ENCODE measurements around the gene ARX. TPM values are rescaled to one million over a fixed set of nuclear protein-coding genes. Genes with fewer than 3 reads are reported as not detected.

The ARX gene
- total RNA-seq, 1 experiment from 2014 or later, result 0.24 TPM

DNA sequence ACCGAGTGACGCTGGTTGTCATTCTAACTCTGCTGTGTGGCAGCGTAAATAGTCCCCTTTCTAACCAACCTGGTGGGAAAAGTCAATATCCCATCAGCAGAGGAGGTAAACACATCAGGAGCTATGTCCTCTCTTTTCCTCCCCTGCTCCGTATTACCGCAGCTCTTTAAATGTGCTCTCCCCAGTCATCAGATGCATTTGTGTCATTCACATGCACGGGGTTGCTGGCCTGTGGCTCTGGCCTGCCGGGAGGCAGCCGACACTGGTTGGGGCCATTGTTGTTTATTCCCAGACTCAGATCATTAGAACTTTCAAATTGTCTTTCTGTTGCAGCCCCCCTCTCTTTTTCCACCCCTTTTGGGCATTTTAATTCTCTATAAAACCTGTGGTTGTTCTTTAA, 21.9 kb downstream of the ARX start:
- WGBS (ENCODE audit: extremely low coverage, insufficient read length, low lambda C conversion rate), result no CpG with 5 or more reads among the region's 8 CpGs
- Histone ChIP-seq H2BK12ac (ENCODE audit: insufficient read length, low read depth, low read length) (no peak overlapping the region), H2BK15ac (ENCODE audit: low read depth, low read length) (no peak overlapping the region), H4K91ac (ENCODE audit: insufficient read length, low read depth, low read length) (no peak overlapping the region), H2AK5ac (ENCODE audit: insufficient read length, low read length) (no peak overlapping the region), H3K4me1 (ENCODE audit: insufficient read depth, low read length) (peaks cover 8% of the 10 kb centered on the region; the same call in 1 of the 2 replicates), H4K8ac (replicated peaks; ENCODE audit: insufficient read length, low read depth, low read length) (no peak overlapping the region), H3K14ac (ENCODE audit: insufficient read depth, low read length) (no peak overlapping the region), H2AFZ (ENCODE audit: low read length) (no peak overlapping the region), H3K79me2 (ENCODE audit: insufficient read depth, low read length) (no peaks in the 10 kb centered on the region), H3K27ac (ENCODE audit: insufficient read length, low read depth, low read length) (no peak overlapping the region), H2BK20ac (ENCODE audit: low read depth, low read length, poor library complexity, severe bottlenecking) (no peak overlapping the region), H3K18ac (ENCODE audit: insufficient read length, low read depth, low read length) (no peak overlapping the region), H3K4me2 (ENCODE audit: insufficient read depth, insufficient read length, low read length) (no peak overlapping the region), H3T11ph (ENCODE audit: low read length) (no peak overlapping the region), H2BK120ac (ENCODE audit: low read depth, low read length, poor library complexity, severe bottlenecking) (no peak overlapping the region), H4K5ac (ENCODE audit: insufficient read length, low read depth, low read length) (no peak overlapping the region), H3K9me3 (ENCODE audit: control insufficient read depth, low read depth, low read length) (no peaks in the 10 kb centered on the region), H3K23ac (ENCODE audit: insufficient read length, low read depth, low read length) (no peak overlapping the region), H3K27me3 (ENCODE audit: insufficient read depth, low read length) (no peaks in the 10 kb centered on the region; the same call in 1 of the 2 replicates), H3K56ac (ENCODE audit: insufficient read length, low read depth, low read length) (no peak overlapping the region), H2BK5ac (ENCODE audit: insufficient read length, low read length) (no peak overlapping the region), H3K79me1 (ENCODE audit: insufficient read depth, low read depth, low read length, poor library complexity, severe bottlenecking) (no peaks in the 10 kb centered on the region), H4K20me1 (ENCODE audit: control insufficient read depth, insufficient read depth, insufficient read length) (no peaks in the 10 kb centered on the region), H3K23me2 (ENCODE audit: insufficient read length, low read depth, low read length, poor library complexity, severe bottlenecking) (no peaks in the 10 kb centered on the region), H3K4ac (ENCODE audit: low read depth, low read length) (no peak overlapping the region), H3K9ac (ENCODE audit: extremely low read depth, insufficient read length, low read length) (no peak overlapping the region)
- Mint-ChIP-seq H3K27me3 (ENCODE audit: low read depth) (peaks cover 38% of the 10 kb centered on the region), H3K4me1 (peaks cover 76 to 85% of the 10 kb centered on the region in 2 experiments), H3K4me3 (no peak overlapping the region), H3K36me3 (ENCODE audit: insufficient read depth in 1 of 3, low read depth in 3 of 3) (peaks cover 0 to 8% (median 0%) of the 10 kb centered on the region in 3 experiments; a peak in 4 of 7 replicates), H3K27ac (peak overlapping the region; percentile 17 to 93 (median 41); a peak in 3 of 7 replicates), H3K9me3 (no peaks in the 10 kb centered on the region)
- TF ChIP-seq, protein P1, sequence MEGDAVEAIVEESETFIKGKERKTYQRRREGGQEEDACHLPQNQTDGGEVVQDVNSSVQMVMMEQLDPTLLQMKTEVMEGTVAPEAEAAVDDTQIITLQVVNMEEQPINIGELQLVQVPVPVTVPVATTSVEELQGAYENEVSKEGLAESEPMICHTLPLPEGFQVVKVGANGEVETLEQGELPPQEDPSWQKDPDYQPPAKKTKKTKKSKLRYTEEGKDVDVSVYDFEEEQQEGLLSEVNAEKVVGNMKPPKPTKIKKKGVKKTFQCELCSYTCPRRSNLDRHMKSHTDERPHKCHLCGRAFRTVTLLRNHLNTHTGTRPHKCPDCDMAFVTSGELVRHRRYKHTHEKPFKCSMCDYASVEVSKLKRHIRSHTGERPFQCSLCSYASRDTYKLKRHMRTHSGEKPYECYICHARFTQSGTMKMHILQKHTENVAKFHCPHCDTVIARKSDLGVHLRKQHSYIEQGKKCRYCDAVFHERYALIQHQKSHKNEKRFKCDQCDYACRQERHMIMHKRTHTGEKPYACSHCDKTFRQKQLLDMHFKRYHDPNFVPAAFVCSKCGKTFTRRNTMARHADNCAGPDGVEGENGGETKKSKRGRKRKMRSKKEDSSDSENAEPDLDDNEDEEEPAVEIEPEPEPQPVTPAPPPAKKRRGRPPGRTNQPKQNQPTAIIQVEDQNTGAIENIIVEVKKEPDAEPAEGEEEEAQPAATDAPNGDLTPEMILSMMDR (conservative IDR thresholded peaks at IDR 0.05), result no peak
- no peak for DNase-seq
